ENCODE measurements around the gene HDGF. TPM values are rescaled to one million over a fixed set of nuclear protein-coding genes. Genes with fewer than 3 reads are reported as not detected.

The HDGF gene
- total and polyA plus RNA-seq, 2 of the 8 experiments (the other 6 are each of a cell fraction or from before 2014, with no cell fraction given) = 145 to 391 TPM

- TF ChIP-seq CTBP2 (IDR thresholded peaks at IDR 0.05; ENCODE audit: borderline replicate concordance, insufficient read depth, insufficient read length, low read length) (no peak), EGR1 (IDR thresholded peaks at IDR 0.05; ENCODE audit: borderline replicate concordance, low read depth, low read length) (no peak), EZH2 (IDR thresholded peaks at IDR 0.05; ENCODE audit: low read depth, low read length, severe bottlenecking) (no peak), TAF1 (IDR thresholded peaks at IDR 0.05; ENCODE audit: low read depth, low read length) (no peak), BACH1 (IDR thresholded peaks at IDR 0.05; ENCODE audit: low read length) (no peak), JUN (IDR thresholded peaks at IDR 0.05; ENCODE audit: low read depth, low read length) (no peak)
Measured at GRCh38 chr1:156697481-156697880, 54.0 kb downstream of the HDGF start (continued).

Measured in H1 (cell line).